HG03066 (cell line): ENCODE measurements around the gene COG5.
"Not testable (repeated sequence)": the region's sequence is repeated elsewhere in the genome, so short reads cannot be mapped to it uniquely, and the experiment has no call there.

Experiments
- ATAC-seq: cut with Tn5 transposase; IDR thresholded peaks from one replicate; pipeline ENCODE4 v1.9.1; 2021; ENCODE audit warnings: low read depth; ENCODE audit not compliant: unreplicated experiment

The COG5 gene

GRCh38 chr7:107236862-107237261 lies 326.9 kb downstream of the COG5 start:
- ATAC-seq = no peak

- no peak for ATAC-seq
Measured at GRCh38 chr7:107234436-107234835, 329.3 kb downstream of the COG5 start.

- ATAC-seq = no peak
Measured at GRCh38 chr7:107233981-107234380, 329.7 kb downstream of the COG5 start.

GRCh38 chr7:107233174-107233573 lies 330.5 kb downstream of the COG5 start:
- ATAC-seq = no peak

GRCh38 chr7:107232568-107233090 lies 331.1 kb downstream of the COG5 start:
- no peak for ATAC-seq

GRCh38 chr7:107230334-107230733 lies 333.4 kb downstream of the COG5 start:
- ATAC-seq = no peak

GRCh38 chr7:107228291-107228690 lies 335.4 kb downstream of the COG5 start:
- no peak for ATAC-seq

GRCh38 chr7:107224374-107225223 lies 339.1 kb downstream of the COG5 start:
- ATAC-seq = no peak

GRCh38 chr7:107220806-107221205 lies 342.9 kb downstream of the COG5 start:
- not testable (repeated sequence) for ATAC-seq

GRCh38 chr7:107220356-107220755 lies 343.4 kb downstream of the COG5 start:
- no peak for ATAC-seq

- no peak for ATAC-seq
Measured at GRCh38 chr7:107219563-107220244, 344.0 kb downstream of the COG5 start.

- ATAC-seq = no peak
Measured at GRCh38 chr7:107213945-107214344, 349.8 kb downstream of the COG5 start.

GRCh38 chr7:107213193-107213788 lies 350.4 kb downstream of the COG5 start:
- no peak for ATAC-seq

GRCh38 chr7:107212725-107213124 lies 351.0 kb downstream of the COG5 start:
- ATAC-seq = no peak

- ATAC-seq = no peak
Measured at GRCh38 chr7:107210400-107210799, 353.3 kb downstream of the COG5 start.

- no peak for ATAC-seq
Measured at GRCh38 chr7:107209565-107209964, 354.2 kb downstream of the COG5 start.

- ATAC-seq = no peak
Measured at GRCh38 chr7:107208563-107208962, 355.2 kb downstream of the COG5 start.

GRCh38 chr7:107208024-107208521 lies 355.6 kb downstream of the COG5 start:
- no peak for ATAC-seq

- ATAC-seq = no peak
Measured at GRCh38 chr7:107207459-107207858, 356.3 kb downstream of the COG5 start.

GRCh38 chr7:107206706-107207105 lies 357.0 kb downstream of the COG5 start:
- no peak for ATAC-seq

GRCh38 chr7:107206136-107206535 lies 357.6 kb downstream of the COG5 start:
- no peak for ATAC-seq
